IMR-90 (cell line): ENCODE data around the gene GLIS1. TPM values are rescaled to one million over a fixed set of nuclear protein-coding genes. Genes with fewer than 3 reads are reported as not detected.
A peak's percentile ranks its signal among the peaks of the same experiment; 100 is the strongest.

Experiments
- ATAC-seq: fragments of 200-7000 bp; cut with Tn5 transposase; 2 replicates; pipeline ENCODE4 v1.9.1; 2020; ENCODE audit warnings: low read depth, mild to moderate bottlenecking, moderate library complexity
- BruUV-seq: library from RNA; stranded (reverse); fragments of 400-500 nt; replicated peaks from 2 replicates; lab custom pipeline; 2021; lab: Mats Ljungman, UMichigan
- CTCF ChIA-PET: fragments of 300-600 bp; formaldehyde crosslinking; extraction: SDS; loops from one replicate; lab custom pipeline; 2021; ENCODE audit warnings: antibody characterized with exemption; lab: Yijun Ruan, JAX
- POLR2A ChIA-PET: fragments of 300-600 bp; sonication (Branson Sonifier 250); formaldehyde crosslinking; loops from one replicate; lab custom pipeline; 2022; ENCODE audit warnings: antibody characterized with exemption; ENCODE audit not compliant: unreplicated experiment; lab: Charles Lee
- DNase-seq: peaks from one replicate; pipeline ENCODE4 v3.0.0; 2013
- H2AFZ ChIP-seq: replicated peaks from 2 replicates; pipeline ENCODE3; 2013; ENCODE audit warnings: low read length, mild to moderate bottlenecking; ENCODE audit not compliant: poor library complexity
- H2AK5ac ChIP-seq: 2 replicates; pipeline ENCODE4 v1.6.1; 2013; ENCODE audit warnings: low read depth, low read length, inconsistent platforms
- H2AK9ac ChIP-seq: replicated peaks from 2 replicates; pipeline ENCODE3; 2013; ENCODE audit warnings: mild to moderate bottlenecking, low read depth, low read length, moderate library complexity; ENCODE audit not compliant: poor library complexity
- H2BK120ac ChIP-seq: 2 replicates; pipeline ENCODE4 v1.6.1; 2013; ENCODE audit warnings: low read depth, low read length, inconsistent platforms
- H2BK15ac ChIP-seq: 3 replicates; pipeline ENCODE4 v1.6.1; 2013; ENCODE audit warnings: low read depth, low read length, inconsistent platforms
- H2BK20ac ChIP-seq: 2 replicates; pipeline ENCODE4 v1.6.1; 2013; ENCODE audit warnings: low read depth, mild to moderate bottlenecking, inconsistent platforms, low read length, moderate library complexity
- H2BK5ac ChIP-seq: 2 replicates; pipeline ENCODE4 v1.6.1; 2013; ENCODE audit warnings: mild to moderate bottlenecking, low read depth, low read length, inconsistent platforms; ENCODE audit not compliant: poor library complexity, severe bottlenecking
- H3K14ac ChIP-seq: replicated peaks from 2 replicates; pipeline ENCODE4 v1.6.1; 2013; ENCODE audit warnings: low read depth, low read length, inconsistent platforms
- H3K18ac ChIP-seq: 2 replicates; pipeline ENCODE4 v1.6.1; 2013; ENCODE audit warnings: low read depth, low read length, control low read depth
- H3K23ac ChIP-seq: 2 replicates; pipeline ENCODE4 v1.6.1; 2013; ENCODE audit warnings: low read depth, low read length, inconsistent platforms
- H3K27ac ChIP-seq: 2 replicates; pipeline ENCODE4 v1.5.1; 2013; ENCODE audit warnings: mild to moderate bottlenecking, control low read depth, low read length; ENCODE audit not compliant: insufficient read depth
- H3K27me3 ChIP-seq: 2 replicates; pipeline ENCODE4 v1.6.1; 2013; ENCODE audit warnings: low read length; ENCODE audit not compliant: control insufficient read depth, insufficient read depth
- H3K36me3 ChIP-seq: 2 replicates; pipeline ENCODE4 v1.6.1; 2013; ENCODE audit warnings: low read length, mixed read lengths; ENCODE audit not compliant: control insufficient read depth, insufficient read depth
- H3K4ac ChIP-seq: 2 replicates; pipeline ENCODE4 v1.6.1; 2013; ENCODE audit warnings: low read depth, low read length, inconsistent platforms
- H3K4me1 ChIP-seq: 2 replicates; pipeline ENCODE4 v1.6.1; 2013; ENCODE audit warnings: low read length, mixed read lengths; ENCODE audit not compliant: control insufficient read depth, insufficient read depth
- H3K4me2 ChIP-seq: 2 replicates; pipeline ENCODE4 v1.6.1; 2013; ENCODE audit warnings: low read depth, mild to moderate bottlenecking, control low read depth, low read length, moderate library complexity
- H3K4me3 ChIP-seq: 2 replicates; pipeline ENCODE4 v1.5.1; 2013; ENCODE audit warnings: low read depth, mild to moderate bottlenecking, control low read depth, low read length, moderate library complexity; ENCODE audit not compliant: insufficient read depth
- H3K56ac ChIP-seq: 2 replicates; pipeline ENCODE4 v1.6.1; 2013; ENCODE audit warnings: low read length, inconsistent platforms; ENCODE audit not compliant: insufficient read depth; ENCODE audit errors: extremely low read depth
- H3K79me1 ChIP-seq, 2 experiments: 2 replicates each; pipeline ENCODE4 v1.6.1; 2013; ENCODE audit warnings: low read length in 2 of 2, inconsistent platforms in 1 of 2, low read depth in 1 of 2
- H3K9ac ChIP-seq: 2 replicates; pipeline ENCODE4 v1.6.1; 2013; ENCODE audit warnings: low read depth, low read length, control low read depth
- H3K9me1 ChIP-seq: 2 replicates; pipeline ENCODE4 v1.6.1; 2013; ENCODE audit warnings: low read length, inconsistent platforms; ENCODE audit not compliant: insufficient read depth
- H3K9me3 ChIP-seq: 2 replicates; pipeline ENCODE4 v1.6.1; 2013; ENCODE audit warnings: low read length; ENCODE audit not compliant: control insufficient read depth, insufficient read depth
- H4K20me1 ChIP-seq: 2 replicates; pipeline ENCODE4 v1.6.1; 2013; ENCODE audit warnings: low read length, inconsistent platforms; ENCODE audit not compliant: insufficient read depth
- H4K5ac ChIP-seq: 2 replicates; pipeline ENCODE4 v1.6.1; 2013; ENCODE audit warnings: mild to moderate bottlenecking, low read depth, low read length, control low read depth
- H4K8ac ChIP-seq, 2 experiments: 2 replicates each; pipeline ENCODE4 v1.6.1; 2013; ENCODE audit warnings: low read depth in 2 of 2, low read length in 2 of 2, control low read depth in 1 of 2, inconsistent platforms in 1 of 2
- H4K91ac ChIP-seq: 2 replicates; pipeline ENCODE4 v1.6.1; 2013; ENCODE audit warnings: low read depth, low read length, inconsistent platforms; ENCODE audit not compliant: insufficient read depth
- CEBPB ChIP-seq: IDR thresholded peaks from 2 replicates; pipeline ENCODE4 v1.6.1; 2012; ENCODE audit warnings: low read depth, low read length, improper control_type of control experiment
- FOS ChIP-seq: fragments of 150-350 bp; IDR thresholded peaks from 2 replicates; pipeline ENCODE4 v1.6.1; 2016; ENCODE audit warnings: low read depth, low read length
- MXI1 ChIP-seq: IDR thresholded peaks from 2 replicates; pipeline ENCODE4 v1.6.1; 2012; ENCODE audit warnings: low read depth, mild to moderate bottlenecking, low read length, moderate library complexity, borderline replicate concordance
- WGBS, 2 experiments: methylation state at CpG; one replicate each; pipeline versions ENCODE4 v1.1.5 to v1.1.7; 2013; ENCODE audit warnings: missing lambda C conversion rate in 2 of 2; ENCODE audit not compliant: insufficient read length in 1 of 2; ENCODE audit errors: extremely low coverage in 2 of 2; 5-methylcytosine and 5-hydroxymethylcytosine counted together
- dilution Hi-C: fragments of 300-500 bp; cut with HindIII; formaldehyde crosslinking; loops from one replicate; pipeline ENCODE4 v1.14.3; 2018; ENCODE audit warnings: low sequenced_read_pairs; ENCODE audit not compliant: unreplicated experiment
- in situ Hi-C: fragments of 300-500 bp; cut with MboI; formaldehyde crosslinking; loops from 3 replicates; pipeline ENCODE4 v1.14.3; 2019; ENCODE audit warnings: low sequenced_read_pairs, inconsistent platforms, mixed read lengths
- intact Hi-C: fragments of 100-400 bp; cut with micrococcal nuclease; formaldehyde crosslinking; loops from 2 replicates; pipeline ENCODE4 v1.10.0; 2022
- polyA plus RNA-seq, 3 experiments: library from polyadenylated mRNA; depleted of rRNA; stranded (reverse); fragments of >200 nt; gene quantifications; 2 replicates each; pipeline ENCODE4 v1.2.3, GENCODE V29; 2012; ENCODE audit warnings: low replicate concordance in 1 of 3
- total RNA-seq: library from RNA; depleted of rRNA; stranded (reverse); fragments of >200 nt; gene quantifications from 2 replicates; pipeline ENCODE4 v1.2.3, GENCODE V29; 2012

The GLIS1 gene
- total and polyA plus RNA-seq, 2 of the 4 experiments (the other 2 are of a cell fraction) = 0.18 to 2.3 TPM

GRCh38 chr1:53631622-53632310 is 107.2 kb downstream of the GLIS1 start:
- Histone ChIP-seq H4K8ac (no peak overlapping the region), H3K56ac (no peak overlapping the region), H2BK20ac (no peak overlapping the region), H2BK15ac (no peak overlapping the region), H3K4me2 (no peak overlapping the region), H2AK5ac (no peak overlapping the region), H3K36me3 (no peaks in the 10 kb centered on the region), H3K9ac (no peak overlapping the region), H3K9me1 (peaks cover 15% of the 10 kb centered on the region), H4K91ac (no peak overlapping the region), H3K23ac (no peak overlapping the region), H2AFZ (no peak overlapping the region), H2BK120ac (no peak overlapping the region), H4K20me1 (peaks cover 13% of the 10 kb centered on the region), H3K27me3 (no peaks in the 10 kb centered on the region), H3K79me1 (peaks cover 0 to 14% of the 10 kb centered on the region in 2 experiments; a peak in 1 of 4 replicates), H3K4me1 (no peaks in the 10 kb centered on the region), H3K14ac (0 out of 2 replicates have a peak overlapping the region, but pooled peaks have one; percentile 22), H3K27ac (no peak overlapping the region), H3K9me3 (no peaks in the 10 kb centered on the region), H4K5ac (no peak overlapping the region), H2AK9ac (no peak overlapping the region), H3K4me3 (no peak overlapping the region), H3K4ac (no peak overlapping the region), H3K18ac (no peak overlapping the region), H2BK5ac (no peak overlapping the region)
- CTCF ChIA-PET = no interaction called here
- TF ChIP-seq CEBPB (no peak), FOS (no peak), MXI1 (no peak)
- in situ Hi-C loops (no loop called here), intact Hi-C loops (no loop called here), dilution Hi-C loops (no loop called here)
- DNase-seq = no peak
- BruUV-seq = no TSS peak
- WGBS, 2 experiments = 86 to 98% methylated on average over 3 to 6 of the region's 6 CpGs
- POLR2A ChIA-PET = no interaction called here
- ATAC-seq = no peak
